WTC11 (cell line): Measurements from ENCODE around the gene HOXA1. TPM values are rescaled to one million over a fixed set of nuclear protein-coding genes. Genes with fewer than 3 reads are reported as not detected.
A peak's percentile ranks its signal among the peaks of the same experiment; 100 is the strongest.

ENCODE experiments used
- ATAC-seq: fragments of 200-7000 bp; cut with Tn5 transposase; 2 replicates; pipeline ENCODE4 v1.10.0; 2021; ENCODE audit warnings: mild to moderate bottlenecking, moderate library complexity
- CTCF ChIA-PET: fragments of 300-600 bp; sonication (Branson Sonifier 250); formaldehyde crosslinking; loops from one replicate; lab custom pipeline; 2021; ENCODE audit warnings: antibody characterized with exemption; lab: Charles Lee
- POLR2A ChIA-PET: fragments of 350-600 bp; sonication (Branson Sonifier 250); formaldehyde crosslinking; loops from one replicate; lab custom pipeline; 2021; ENCODE audit warnings: antibody characterized with exemption; lab: Charles Lee
- DNase-seq: peaks from one replicate; pipeline ENCODE4 v3.0.0; 2021; ENCODE audit warnings: low spot score
- H3K27ac Mint-ChIP-seq: 2 replicates; pipeline ENCODE4 v1.8.0; 2021; ENCODE audit warnings: mixed read lengths
- H3K27me3 Mint-ChIP-seq: 2 replicates; pipeline ENCODE4 v1.8.0; 2021; ENCODE audit warnings: low read depth, mild to moderate bottlenecking, moderate library complexity, mixed read lengths
- H3K36me3 Mint-ChIP-seq: 2 replicates; pipeline ENCODE4 v1.8.0; 2021; ENCODE audit warnings: mixed read lengths
- H3K4me1 Mint-ChIP-seq: 2 replicates; pipeline ENCODE4 v1.8.0; 2022; ENCODE audit warnings: mixed read lengths
- H3K4me3 Mint-ChIP-seq: 2 replicates; pipeline ENCODE4 v1.8.0; 2021; ENCODE audit warnings: mild to moderate bottlenecking, moderate library complexity, mixed read lengths
- H3K9me3 Mint-ChIP-seq: 2 replicates; pipeline ENCODE4 v1.8.0; 2021; ENCODE audit warnings: mixed read lengths
- ARID4B ChIP-seq: sonication (generic); formaldehyde crosslinking; IDR thresholded peaks from 2 replicates; pipeline ENCODE4 v1.8.0; 2023; ENCODE audit warnings: missing genetic modification reagents, mild to moderate bottlenecking, borderline replicate concordance
- ATF1 ChIP-seq: sonication (generic); formaldehyde crosslinking; IDR thresholded peaks from 2 replicates; pipeline ENCODE4 v1.8.1; 2023; ENCODE audit warnings: mild to moderate bottlenecking, moderate library complexity, missing genetic modification reagents
- ATF6 ChIP-seq: sonication (generic); formaldehyde crosslinking; IDR thresholded peaks from 2 replicates; pipeline ENCODE4 v1.8.1; 2023; ENCODE audit warnings: mild to moderate bottlenecking, missing genetic modification reagents
- CBFB ChIP-seq: sonication (generic); formaldehyde crosslinking; IDR thresholded peaks from 2 replicates; pipeline ENCODE4 v1.8.1; 2022; ENCODE audit warnings: mild to moderate bottlenecking, low read depth, missing genetic modification reagents
- ESRRA ChIP-seq: sonication (generic); formaldehyde crosslinking; IDR thresholded peaks from 2 replicates; pipeline ENCODE4 v1.8.1; 2022; ENCODE audit warnings: mild to moderate bottlenecking, missing genetic modification reagents, borderline replicate concordance
- ETV6 ChIP-seq: sonication (generic); formaldehyde crosslinking; IDR thresholded peaks from 2 replicates; pipeline ENCODE4 v1.8.1; 2022; ENCODE audit warnings: mild to moderate bottlenecking, missing genetic modification reagents
- GRHL2 ChIP-seq: fragments of 250-450 bp; sonication (Bioruptor Pico); IDR thresholded peaks from 2 replicates; pipeline ENCODE4 v1.8.0; 2022; ENCODE audit warnings: mild to moderate bottlenecking, moderate library complexity; ENCODE audit not compliant: insufficient replicate concordance, severe bottlenecking
- GTF2I ChIP-seq: fragments of 250-450 bp; sonication (Bioruptor Pico); conservative IDR thresholded peaks from 2 replicates; pipeline ENCODE4 v1.4.0; 2021; ENCODE audit warnings: mild to moderate bottlenecking
- KAT7 ChIP-seq: sonication (generic); formaldehyde crosslinking; IDR thresholded peaks from 2 replicates; pipeline ENCODE4 v1.8.1; 2023; ENCODE audit warnings: missing genetic modification reagents, mild to moderate bottlenecking, borderline replicate concordance
- MXD4 ChIP-seq: fragments of 250-450 bp; sonication (Bioruptor Pico); IDR thresholded peaks from 2 replicates; pipeline ENCODE4 v1.8.0; 2021; ENCODE audit warnings: mild to moderate bottlenecking, moderate library complexity, borderline replicate concordance
- MYBL2 ChIP-seq: sonication (generic); formaldehyde crosslinking; IDR thresholded peaks from 2 replicates; pipeline ENCODE4 v1.8.1; 2023; ENCODE audit warnings: mild to moderate bottlenecking, moderate library complexity, missing genetic modification reagents
- NR3C1 ChIP-seq: sonication (generic); formaldehyde crosslinking; conservative IDR thresholded peaks from 2 replicates; pipeline ENCODE4 v1.8.1; 2023; ENCODE audit warnings: low read depth, mild to moderate bottlenecking, missing genetic modification reagents
- OVOL2 ChIP-seq: fragments of 250-450 bp; sonication (Bioruptor Pico); IDR thresholded peaks from 2 replicates; pipeline ENCODE4 v1.9.0; 2021; ENCODE audit warnings: mild to moderate bottlenecking, borderline replicate concordance
- PREB ChIP-seq: sonication (generic); formaldehyde crosslinking; IDR thresholded peaks from 2 replicates; pipeline ENCODE4 v1.8.1; 2022; ENCODE audit warnings: mild to moderate bottlenecking, missing genetic modification reagents, moderate library complexity, borderline replicate concordance
- RORB ChIP-seq: fragments of 250-450 bp; sonication (Bioruptor Pico); IDR thresholded peaks from 2 replicates; pipeline ENCODE4 v1.9.0; 2021; ENCODE audit warnings: mild to moderate bottlenecking
- SMAD3 ChIP-seq: sonication (generic); formaldehyde crosslinking; IDR thresholded peaks from 2 replicates; pipeline ENCODE4 v1.8.0; 2022; ENCODE audit warnings: missing genetic modification reagents, mild to moderate bottlenecking, borderline replicate concordance
- SMAD4 ChIP-seq: sonication (generic); formaldehyde crosslinking; IDR thresholded peaks from 2 replicates; pipeline ENCODE4 v1.8.0; 2022; ENCODE audit warnings: mild to moderate bottlenecking, missing genetic modification reagents
- SP1 ChIP-seq: sonication (generic); formaldehyde crosslinking; conservative IDR thresholded peaks from 2 replicates; pipeline ENCODE4 v1.8.1; 2022; ENCODE audit warnings: missing genetic modification reagents
- TEAD4 ChIP-seq: sonication (generic); formaldehyde crosslinking; IDR thresholded peaks from 2 replicates; pipeline ENCODE4 v1.8.0; 2022; ENCODE audit warnings: mild to moderate bottlenecking, missing genetic modification reagents
- TP53 ChIP-seq: sonication (generic); formaldehyde crosslinking; IDR thresholded peaks from 2 replicates; pipeline ENCODE4 v1.8.1; 2023; ENCODE audit warnings: mild to moderate bottlenecking, missing genetic modification reagents
- ZNF219 ChIP-seq: sonication (generic); formaldehyde crosslinking; IDR thresholded peaks from 2 replicates; pipeline ENCODE4 v1.8.0; 2023; ENCODE audit warnings: missing genetic modification reagents, mild to moderate bottlenecking, borderline replicate concordance
- ZNF263 ChIP-seq: sonication (generic); formaldehyde crosslinking; IDR thresholded peaks from 2 replicates; pipeline ENCODE4 v1.8.1; 2022; ENCODE audit warnings: low read depth, mild to moderate bottlenecking, moderate library complexity, missing genetic modification reagents
- ZNF671 ChIP-seq: fragments of 250-450 bp; sonication (Bioruptor Pico); IDR thresholded peaks from 2 replicates; pipeline ENCODE4 v1.8.0; 2021; ENCODE audit warnings: mild to moderate bottlenecking
- total RNA-seq: library from RNA; stranded (reverse); gene quantifications from 3 replicates; pipeline ENCODE4 v1.2.3, GENCODE V29; 2021
- TF ChIP-seq, protein P1 (sequence below): fragments of 250-450 bp; sonication (Bioruptor Pico); IDR thresholded peaks from 2 replicates; pipeline ENCODE4 v1.9.0; 2021; ENCODE audit warnings: mild to moderate bottlenecking, borderline replicate concordance
- TF ChIP-seq, protein P2 (sequence below): sonication (generic); formaldehyde crosslinking; IDR thresholded peaks from 2 replicates; pipeline ENCODE4 v1.8.0; 2022; ENCODE audit warnings: mild to moderate bottlenecking, missing genetic modification reagents

Gene HOXA1
- total RNA-seq, 1 experiment from 2014 or later = not detected

DNA sequence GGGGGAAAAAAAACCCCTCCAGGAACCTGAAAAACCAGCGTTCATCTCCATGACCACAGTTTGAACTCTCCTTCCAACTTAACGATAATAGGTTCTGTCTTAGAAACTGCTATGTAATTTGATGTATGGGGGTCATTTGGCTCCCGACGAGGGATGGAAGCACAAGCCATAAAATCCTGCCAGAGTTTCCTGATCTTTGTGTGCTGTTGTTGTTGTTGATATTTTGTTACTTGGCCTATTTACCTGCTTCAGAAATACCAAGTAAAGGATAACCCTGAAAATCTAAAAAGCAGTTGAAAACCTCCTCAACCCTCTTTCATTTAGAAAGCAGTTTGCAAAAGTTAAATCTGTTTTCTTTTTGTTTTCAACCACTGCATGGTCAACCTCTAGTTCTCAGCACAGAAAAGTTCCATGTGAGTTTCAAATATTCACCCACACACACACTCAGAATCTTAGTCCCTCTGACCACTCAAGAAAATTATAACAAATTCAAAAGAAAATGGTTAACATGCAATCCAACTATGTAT, 16.0 kb upstream of the HOXA1 start (continued):
- TF ChIP-seq, protein P1, sequence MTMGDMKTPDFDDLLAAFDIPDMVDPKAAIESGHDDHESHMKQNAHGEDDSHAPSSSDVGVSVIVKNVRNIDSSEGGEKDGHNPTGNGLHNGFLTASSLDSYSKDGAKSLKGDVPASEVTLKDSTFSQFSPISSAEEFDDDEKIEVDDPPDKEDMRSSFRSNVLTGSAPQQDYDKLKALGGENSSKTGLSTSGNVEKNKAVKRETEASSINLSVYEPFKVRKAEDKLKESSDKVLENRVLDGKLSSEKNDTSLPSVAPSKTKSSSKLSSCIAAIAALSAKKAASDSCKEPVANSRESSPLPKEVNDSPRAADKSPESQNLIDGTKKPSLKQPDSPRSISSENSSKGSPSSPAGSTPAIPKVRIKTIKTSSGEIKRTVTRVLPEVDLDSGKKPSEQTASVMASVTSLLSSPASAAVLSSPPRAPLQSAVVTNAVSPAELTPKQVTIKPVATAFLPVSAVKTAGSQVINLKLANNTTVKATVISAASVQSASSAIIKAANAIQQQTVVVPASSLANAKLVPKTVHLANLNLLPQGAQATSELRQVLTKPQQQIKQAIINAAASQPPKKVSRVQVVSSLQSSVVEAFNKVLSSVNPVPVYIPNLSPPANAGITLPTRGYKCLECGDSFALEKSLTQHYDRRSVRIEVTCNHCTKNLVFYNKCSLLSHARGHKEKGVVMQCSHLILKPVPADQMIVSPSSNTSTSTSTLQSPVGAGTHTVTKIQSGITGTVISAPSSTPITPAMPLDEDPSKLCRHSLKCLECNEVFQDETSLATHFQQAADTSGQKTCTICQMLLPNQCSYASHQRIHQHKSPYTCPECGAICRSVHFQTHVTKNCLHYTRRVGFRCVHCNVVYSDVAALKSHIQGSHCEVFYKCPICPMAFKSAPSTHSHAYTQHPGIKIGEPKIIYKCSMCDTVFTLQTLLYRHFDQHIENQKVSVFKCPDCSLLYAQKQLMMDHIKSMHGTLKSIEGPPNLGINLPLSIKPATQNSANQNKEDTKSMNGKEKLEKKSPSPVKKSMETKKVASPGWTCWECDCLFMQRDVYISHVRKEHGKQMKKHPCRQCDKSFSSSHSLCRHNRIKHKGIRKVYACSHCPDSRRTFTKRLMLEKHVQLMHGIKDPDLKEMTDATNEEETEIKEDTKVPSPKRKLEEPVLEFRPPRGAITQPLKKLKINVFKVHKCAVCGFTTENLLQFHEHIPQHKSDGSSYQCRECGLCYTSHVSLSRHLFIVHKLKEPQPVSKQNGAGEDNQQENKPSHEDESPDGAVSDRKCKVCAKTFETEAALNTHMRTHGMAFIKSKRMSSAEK = no peak
- TF ChIP-seq TP53 (CRISPR knock-in tag) (no peak), ZNF219 (CRISPR knock-in tag) (no peak), SP1 (CRISPR knock-in tag) (no peak), ATF1 (CRISPR knock-in tag) (no peak), ZNF263 (CRISPR knock-in tag) (no peak), GTF2I (no peak), ATF6 (CRISPR knock-in tag) (no peak), RORB (no peak), SMAD3 (CRISPR knock-in tag) (no peak), ETV6 (CRISPR knock-in tag) (no peak)
- TF ChIP-seq, all 79 proteins: peak for 0

DNA sequence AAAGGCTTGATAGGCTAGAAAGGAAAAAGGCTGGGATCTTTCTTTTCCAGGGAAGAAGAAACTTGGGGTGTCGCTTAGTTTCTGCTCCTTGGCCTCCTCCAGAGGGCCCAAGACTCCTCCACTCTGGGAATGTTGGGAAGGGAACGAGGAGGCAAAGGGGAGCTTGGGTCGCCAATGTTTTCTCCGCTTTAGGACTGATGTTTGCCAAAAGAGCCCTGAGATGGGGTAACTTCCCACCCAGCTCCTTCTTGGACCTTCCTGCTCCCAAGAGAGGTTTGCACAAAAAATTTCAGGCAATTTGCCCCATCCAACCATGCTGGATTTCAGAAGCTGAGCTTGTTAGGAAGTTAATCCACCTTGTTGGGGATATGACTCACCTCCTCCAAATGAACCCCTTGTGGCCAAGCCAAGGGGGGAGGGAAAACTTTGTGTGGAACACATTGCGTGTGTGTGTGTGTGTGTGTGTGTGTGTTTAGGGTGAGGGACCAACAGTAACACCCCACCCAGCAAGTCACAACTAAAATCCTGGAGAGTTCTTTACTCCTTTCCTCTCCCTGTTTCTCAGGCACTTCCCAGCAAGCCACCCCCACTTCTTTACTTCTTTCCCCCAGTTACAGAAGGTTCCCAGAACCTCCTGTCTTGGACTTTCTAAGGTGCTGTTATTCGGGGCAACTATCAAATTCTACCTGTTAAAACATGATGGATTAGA, 15.4 kb upstream of the HOXA1 start:
- Mint-ChIP-seq H3K9me3 (no peaks in the 10 kb centered on the region), H3K4me1 (peaks cover 19% of the 10 kb centered on the region), H3K27ac (no peak overlapping the region), H3K36me3 (no peaks in the 10 kb centered on the region), H3K4me3 (peak overlapping the region; percentile 55), H3K27me3 (peaks cover 95% of the 10 kb centered on the region)
- ChIA-PET CTCF (interaction anchor here (1.3 to 1.4 kb wide), 3 partner anchors 10 to 50 kb away, joined by 3 to 4 read pairs (median 4); partner anchors contain the start of gene HOXA1), POLR2A (no interaction called here)
- no peak for DNase-seq
- ATAC-seq = no peak
- TF ChIP-seq ESRRA (CRISPR knock-in tag) = no peak
- TF ChIP-seq NR3C1 (CRISPR knock-in tag) = no peak
- no peak for TF ChIP-seq ARID4B
- no peak for TF ChIP-seq ZNF671 (CRISPR knock-in tag)
- TF ChIP-seq, protein P2, sequence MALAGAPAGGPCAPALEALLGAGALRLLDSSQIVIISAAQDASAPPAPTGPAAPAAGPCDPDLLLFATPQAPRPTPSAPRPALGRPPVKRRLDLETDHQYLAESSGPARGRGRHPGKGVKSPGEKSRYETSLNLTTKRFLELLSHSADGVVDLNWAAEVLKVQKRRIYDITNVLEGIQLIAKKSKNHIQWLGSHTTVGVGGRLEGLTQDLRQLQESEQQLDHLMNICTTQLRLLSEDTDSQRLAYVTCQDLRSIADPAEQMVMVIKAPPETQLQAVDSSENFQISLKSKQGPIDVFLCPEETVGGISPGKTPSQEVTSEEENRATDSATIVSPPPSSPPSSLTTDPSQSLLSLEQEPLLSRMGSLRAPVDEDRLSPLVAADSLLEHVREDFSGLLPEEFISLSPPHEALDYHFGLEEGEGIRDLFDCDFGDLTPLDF (CRISPR knock-in tag) = no peak
- no peak for TF ChIP-seq TEAD4 (CRISPR knock-in tag)
- TF ChIP-seq PREB (CRISPR knock-in tag) = no peak
- no peak for TF ChIP-seq KAT7 (CRISPR knock-in tag)
- no peak for TF ChIP-seq CBFB
- no peak for TF ChIP-seq GRHL2 (CRISPR knock-in tag)
- no peak for TF ChIP-seq SMAD4 (CRISPR knock-in tag)
- TF ChIP-seq MYBL2 (CRISPR knock-in tag) = no peak
- no peak for TF ChIP-seq MXD4 (CRISPR knock-in tag)
- TF ChIP-seq OVOL2 (CRISPR knock-in tag) = no peak
